Caco-2 (cell line): ENCODE results near the gene WDR20. TPM values are rescaled to one million over a fixed set of nuclear protein-coding genes. Genes with fewer than 3 reads are reported as not detected.

Experiments used
- BruUV-seq: library from RNA; stranded (reverse); fragments of 400-500 nt; replicated peaks from 2 replicates; lab custom pipeline; 2021; lab: Mats Ljungman, UMichigan
- CTCF ChIA-PET: fragments of 300-600 bp; sonication (Branson Sonifier 250); formaldehyde crosslinking; loops from one replicate; lab custom pipeline; 2022; ENCODE audit warnings: antibody characterized with exemption; lab: Charles Lee
- POLR2A ChIA-PET: fragments of 300-600 bp; sonication (Branson Sonifier 250); formaldehyde crosslinking; loops from one replicate; lab custom pipeline; 2022; ENCODE audit warnings: antibody characterized with exemption; lab: Charles Lee
- DNase-seq, 2 experiments: peaks; one replicate each; pipeline versions ENCODE4 v3.0.0 to v3.0.0-alpha.2; 2020 to 2022
- H3K27me3 ChIP-seq: replicated peaks from 2 replicates; pipeline ENCODE4 v1.6.0; 2011; ENCODE audit warnings: low read length; ENCODE audit not compliant: control insufficient read depth, insufficient read depth
- H3K36me3 ChIP-seq: 2 replicates; pipeline ENCODE4 v1.5.1; 2011; ENCODE audit warnings: low read length; ENCODE audit not compliant: control insufficient read depth, insufficient read depth
- H3K4me1 ChIP-seq: fragments of 250-450 bp; sonication (Bioruptor Pico); 2 replicates; pipeline ENCODE4 v1.5.1; 2020; ENCODE audit warnings: mild to moderate bottlenecking
- H3K4me3 ChIP-seq: 2 replicates; pipeline ENCODE4 v1.5.1; 2011; ENCODE audit warnings: low read depth, mild to moderate bottlenecking, control low read depth, low read length
- H3K9me3 ChIP-seq: fragments of 250-450 bp; sonication (Bioruptor Pico); 2 replicates; pipeline ENCODE4 v1.5.1; 2020; ENCODE audit warnings: mild to moderate bottlenecking, moderate library complexity
- H3K27ac Mint-ChIP-seq: one replicate; pipeline ENCODE4 v1.8.0; 2022; ENCODE audit warnings: mixed read lengths; ENCODE audit not compliant: unreplicated experiment
- H3K27me3 Mint-ChIP-seq: one replicate; pipeline ENCODE4 v1.8.0; 2022; ENCODE audit warnings: mixed read lengths; ENCODE audit not compliant: insufficient read depth, unreplicated experiment
- H3K36me3 Mint-ChIP-seq: one replicate; pipeline ENCODE4 v1.8.0; 2022; ENCODE audit warnings: mild to moderate bottlenecking, mixed read lengths; ENCODE audit not compliant: insufficient read depth, unreplicated experiment
- H3K4me1 Mint-ChIP-seq: one replicate; pipeline ENCODE4 v1.8.0; 2022; ENCODE audit warnings: low read depth, mixed read lengths; ENCODE audit not compliant: unreplicated experiment
- H3K4me3 Mint-ChIP-seq: one replicate; pipeline ENCODE4 v1.8.0; 2022; ENCODE audit warnings: mild to moderate bottlenecking, moderate library complexity, mixed read lengths; ENCODE audit not compliant: unreplicated experiment
- H3K9me3 Mint-ChIP-seq: one replicate; pipeline ENCODE4 v1.8.0; 2022; ENCODE audit warnings: mixed read lengths; ENCODE audit not compliant: unreplicated experiment
- CTCF ChIP-seq, 2 experiments: fragments of 200-600 bp in 1 of 2; IDR thresholded peaks; 1 replicate in 1 of 2; 2 replicates in 1 of 2; pipeline versions ENCODE4 v1.5.1 to v1.8.0; 2011 to 2022; ENCODE audit warnings: antibody characterized with exemption in 1 of 2, control low read depth in 1 of 2, inconsistent platforms in 1 of 2, low read depth in 1 of 2, low read length in 1 of 2, mild to moderate bottlenecking in 1 of 2, moderate library complexity in 1 of 2; ENCODE audit not compliant: insufficient read depth in 1 of 2, severe bottlenecking in 1 of 2, unreplicated experiment in 1 of 2
- intact Hi-C: fragments of 100-400 bp; cut with micrococcal nuclease; formaldehyde crosslinking; loops from one replicate; pipeline ENCODE4 v1.10.0; 2022; ENCODE audit not compliant: unreplicated experiment
- total RNA-seq: library from RNA; stranded (reverse); gene quantifications from 2 replicates; pipeline ENCODE4 v1.2.3, GENCODE V29; 2022

Gene WDR20
- total RNA-seq, 1 experiment from 2014 or later, result 32.5 TPM

- H3K27me3 ChIP-seq, result no peaks in the 10 kb centered on the region
- TF ChIP-seq CTCF (IDR thresholded peaks at IDR 0.05; ENCODE audit: insufficient read depth in 1 of 2, low read depth in 1 of 2, low read length in 1 of 2, severe bottlenecking in 1 of 2, unreplicated experiment in 1 of 2), result no peak
- Mint-ChIP-seq H3K4me3 (no peak overlapping the region), H3K27ac (no peak overlapping the region), H3K27me3 (no peaks in the 10 kb centered on the region), H3K9me3 (no peaks in the 10 kb centered on the region), H3K4me1 (no peaks in the 10 kb centered on the region), H3K36me3 (no peaks in the 10 kb centered on the region)
- BruUV-seq, result no TSS peak
- no peaks in the 10 kb centered on the region for H3K9me3 ChIP-seq
- intact Hi-C loops, result no loop called here
- no peak overlapping the region for H3K4me3 ChIP-seq
- ChIA-PET POLR2A (no interaction called here), CTCF (no interaction called here)
- H3K4me1 ChIP-seq, result no peaks in the 10 kb centered on the region
- H3K36me3 ChIP-seq, result no peaks in the 10 kb centered on the region
- DNase-seq, result no peak
Observed at GRCh38 chr14:102249981-102250380, 110.3 kb downstream of the WDR20 start.

GRCh38 chr14:102250636-102251035, 110.9 kb downstream of the WDR20 start:
- no peak overlapping the region for H3K27ac Mint-ChIP-seq
- Histone ChIP-seq H3K4me1 (no peaks in the 10 kb centered on the region), H3K9me3 (no peaks in the 10 kb centered on the region), H3K36me3 (no peaks in the 10 kb centered on the region), H3K4me3 (no peak overlapping the region), H3K27me3 (no peaks in the 10 kb centered on the region)
- H3K9me3 Mint-ChIP-seq, result no peaks in the 10 kb centered on the region
- H3K36me3 Mint-ChIP-seq, result no peaks in the 10 kb centered on the region
- ChIA-PET CTCF (no interaction called here), POLR2A (no interaction called here)
- H3K4me3 Mint-ChIP-seq, result no peak overlapping the region
- H3K27me3 Mint-ChIP-seq, result no peaks in the 10 kb centered on the region
- no peak for DNase-seq
- TF ChIP-seq CTCF (IDR thresholded peaks at IDR 0.05; ENCODE audit: insufficient read depth in 1 of 2, low read depth in 1 of 2, low read length in 1 of 2, severe bottlenecking in 1 of 2, unreplicated experiment in 1 of 2), result no peak
- intact Hi-C loops, result no loop called here
- BruUV-seq, result no TSS peak
- H3K4me1 Mint-ChIP-seq, result no peaks in the 10 kb centered on the region

- Mint-ChIP-seq H3K36me3 (no peaks in the 10 kb centered on the region), H3K4me1 (no peaks in the 10 kb centered on the region), H3K9me3 (no peaks in the 10 kb centered on the region), H3K27ac (no peak overlapping the region), H3K27me3 (no peaks in the 10 kb centered on the region), H3K4me3 (no peak overlapping the region)
- H3K36me3 ChIP-seq, result no peaks in the 10 kb centered on the region
- POLR2A ChIA-PET, result no interaction called here
- H3K9me3 ChIP-seq, result no peaks in the 10 kb centered on the region
- no peaks in the 10 kb centered on the region for H3K4me1 ChIP-seq
- no peak overlapping the region for H3K4me3 ChIP-seq
- no TSS peak for BruUV-seq
- intact Hi-C loops, result no loop called here
- no peak for TF ChIP-seq CTCF (IDR thresholded peaks at IDR 0.05; ENCODE audit: insufficient read depth in 1 of 2, low read depth in 1 of 2, low read length in 1 of 2, severe bottlenecking in 1 of 2, unreplicated experiment in 1 of 2)
- no peaks in the 10 kb centered on the region for H3K27me3 ChIP-seq
- CTCF ChIA-PET, result interaction anchor here (0.6 kb wide), 1 partner anchor 16 kb away, joined by 3 read pairs; no protein-coding TSS in a partner anchor
- no peak for DNase-seq
Observed at GRCh38 chr14:102251161-102251560, 111.5 kb downstream of the WDR20 start.
